ENCODE results near the gene GFER.
A peak's percentile ranks its signal among the peaks of the same experiment; 100 is the strongest.

GFER gene

DNA sequence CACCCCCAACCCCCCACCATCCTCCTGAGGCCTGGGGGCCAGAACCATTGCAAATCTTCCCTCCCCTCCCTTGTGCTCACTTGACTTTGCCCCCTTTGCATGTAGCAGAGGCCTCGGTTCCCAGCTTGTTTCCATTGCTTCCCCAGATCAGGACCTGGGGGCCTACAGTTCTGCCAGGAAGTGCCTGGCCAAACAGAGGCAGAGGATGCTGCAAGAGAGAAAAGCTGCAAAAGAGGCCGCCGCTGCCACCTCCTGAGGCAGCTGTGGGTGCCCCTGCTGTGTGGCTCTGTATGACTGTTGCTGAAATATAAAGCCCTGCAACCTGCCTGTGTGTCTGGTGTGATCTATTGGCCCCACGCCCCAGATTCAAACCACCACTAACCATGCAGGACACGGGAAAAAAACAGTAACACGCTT, 22.3 kb upstream of the GFER start:
- TF ChIP-seq, protein P1, sequence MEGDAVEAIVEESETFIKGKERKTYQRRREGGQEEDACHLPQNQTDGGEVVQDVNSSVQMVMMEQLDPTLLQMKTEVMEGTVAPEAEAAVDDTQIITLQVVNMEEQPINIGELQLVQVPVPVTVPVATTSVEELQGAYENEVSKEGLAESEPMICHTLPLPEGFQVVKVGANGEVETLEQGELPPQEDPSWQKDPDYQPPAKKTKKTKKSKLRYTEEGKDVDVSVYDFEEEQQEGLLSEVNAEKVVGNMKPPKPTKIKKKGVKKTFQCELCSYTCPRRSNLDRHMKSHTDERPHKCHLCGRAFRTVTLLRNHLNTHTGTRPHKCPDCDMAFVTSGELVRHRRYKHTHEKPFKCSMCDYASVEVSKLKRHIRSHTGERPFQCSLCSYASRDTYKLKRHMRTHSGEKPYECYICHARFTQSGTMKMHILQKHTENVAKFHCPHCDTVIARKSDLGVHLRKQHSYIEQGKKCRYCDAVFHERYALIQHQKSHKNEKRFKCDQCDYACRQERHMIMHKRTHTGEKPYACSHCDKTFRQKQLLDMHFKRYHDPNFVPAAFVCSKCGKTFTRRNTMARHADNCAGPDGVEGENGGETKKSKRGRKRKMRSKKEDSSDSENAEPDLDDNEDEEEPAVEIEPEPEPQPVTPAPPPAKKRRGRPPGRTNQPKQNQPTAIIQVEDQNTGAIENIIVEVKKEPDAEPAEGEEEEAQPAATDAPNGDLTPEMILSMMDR (IDR thresholded peaks at IDR 0.05), result no peak

DNA sequence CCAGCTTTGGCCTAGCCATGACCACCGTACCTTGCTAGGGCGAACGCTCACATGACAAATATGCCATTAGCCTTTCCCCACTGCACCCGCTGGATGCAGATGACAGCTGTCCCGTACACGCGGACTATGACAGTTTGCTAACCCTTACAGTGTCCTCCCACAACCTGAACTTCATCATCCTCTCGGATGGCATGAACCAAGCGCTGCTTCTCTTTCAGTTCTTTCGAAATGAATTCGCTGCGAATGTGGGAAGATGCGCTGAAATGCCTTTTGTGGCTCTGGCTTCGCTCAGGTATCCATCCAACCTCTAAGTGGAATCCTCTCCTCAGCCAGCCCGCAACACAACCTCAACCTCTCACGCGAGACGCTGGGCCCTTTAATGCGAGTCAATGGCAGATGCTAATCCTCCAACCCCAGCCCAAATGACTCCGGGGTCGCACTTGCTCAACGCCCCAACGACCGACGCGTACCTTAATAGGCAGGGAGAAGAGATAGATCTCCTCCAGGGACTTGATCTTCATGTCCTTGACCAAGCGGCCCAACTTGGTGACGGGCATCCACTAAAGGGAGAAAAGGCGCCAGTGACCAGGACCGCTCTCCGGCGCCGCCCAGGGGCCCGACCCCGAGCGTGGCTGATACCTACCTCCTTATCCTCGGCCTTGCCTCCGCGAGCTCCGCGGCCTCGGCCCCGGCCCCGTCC, 20.0 kb upstream of the GFER start:
- TF ChIP-seq, protein P1 (IDR thresholded peaks at IDR 0.05), result 0 out of 2 replicates have a peak, but pooled peaks have one; percentile 35

DNA sequence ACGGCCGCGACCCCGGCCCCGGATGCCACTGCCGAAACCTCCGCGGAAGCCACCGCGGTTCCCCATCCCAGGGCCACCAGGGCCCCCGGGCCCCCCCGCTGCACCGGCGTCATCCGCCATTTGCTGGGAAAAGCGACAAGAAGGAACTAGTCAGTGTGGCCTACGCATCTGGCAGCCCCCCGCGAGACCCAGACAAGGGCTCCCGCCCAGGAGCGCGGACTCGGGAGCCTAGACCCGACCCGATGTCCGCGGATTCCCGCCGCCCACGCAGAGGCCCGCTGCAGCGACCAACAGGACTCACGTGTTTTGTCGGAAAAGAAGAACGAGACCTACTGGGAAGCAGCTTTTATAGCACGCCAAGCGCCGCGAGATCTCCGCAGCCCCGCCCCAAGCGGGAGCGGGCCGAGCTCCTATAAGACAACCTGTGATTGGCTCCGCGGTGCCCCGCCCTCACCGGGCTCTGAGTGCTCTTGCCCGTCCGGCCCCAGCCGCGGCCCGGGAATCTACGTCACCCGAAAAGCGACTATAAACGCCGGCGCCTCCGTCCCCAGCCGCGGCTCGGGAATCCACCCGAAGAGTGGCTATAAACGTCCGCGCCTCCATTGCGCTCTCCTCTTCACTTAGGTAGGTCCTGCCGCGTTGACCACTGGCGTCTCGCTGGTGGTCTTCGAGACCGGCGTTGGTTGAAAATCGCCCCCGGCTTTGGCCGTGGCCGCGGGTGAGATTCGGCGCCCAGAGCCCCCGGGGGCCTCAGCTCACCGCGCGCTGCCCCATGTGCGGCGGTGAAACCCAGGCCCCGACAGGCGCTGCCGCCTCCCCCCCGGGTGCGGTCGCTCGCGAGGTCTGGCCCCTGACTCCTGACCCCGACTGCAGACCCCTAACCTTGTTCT, 19.2 kb upstream of the GFER start, which contains the start of gene RPS2:
Gene RPS2 (minus strand): TSS at position 321 of the 890 bp plus-strand sequence. CDS start 201 bp downstream, at position 120.
- TF ChIP-seq, protein P1 (IDR thresholded peaks at IDR 0.05), result 0 out of 2 replicates have a peak, but pooled peaks have one; percentile 2

DNA sequence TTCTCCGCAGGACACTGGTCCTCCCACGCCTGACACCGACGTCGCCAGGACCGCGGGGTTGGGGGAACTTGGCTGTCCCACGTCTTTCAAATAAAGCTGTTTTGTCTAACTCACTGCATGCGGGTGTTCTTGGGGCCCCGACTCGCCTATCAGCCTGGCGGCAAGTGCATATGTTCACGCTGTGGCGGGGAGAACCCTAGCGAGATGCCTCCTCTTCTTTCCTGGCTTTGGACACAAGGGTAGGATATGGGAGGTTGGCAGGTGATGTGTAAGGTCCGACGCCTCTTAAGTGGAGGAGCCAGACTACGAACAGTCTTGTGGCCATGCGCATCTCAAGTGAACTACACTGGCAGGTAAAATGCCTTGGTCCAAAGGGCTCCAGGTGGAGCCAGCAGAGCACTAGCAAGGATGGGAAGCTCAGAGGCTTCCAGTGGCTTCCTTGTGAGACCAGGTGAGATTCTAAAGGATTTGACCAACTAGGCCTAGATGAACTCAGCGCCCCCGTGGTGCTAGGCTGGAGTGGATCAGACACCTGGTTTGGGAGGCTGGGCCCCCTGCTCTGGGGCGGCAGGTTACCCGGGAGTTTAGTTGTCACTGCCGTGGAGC, 18.5 kb upstream of the GFER start:
- TF ChIP-seq, protein P1 (IDR thresholded peaks at IDR 0.05), result no peak

DNA sequence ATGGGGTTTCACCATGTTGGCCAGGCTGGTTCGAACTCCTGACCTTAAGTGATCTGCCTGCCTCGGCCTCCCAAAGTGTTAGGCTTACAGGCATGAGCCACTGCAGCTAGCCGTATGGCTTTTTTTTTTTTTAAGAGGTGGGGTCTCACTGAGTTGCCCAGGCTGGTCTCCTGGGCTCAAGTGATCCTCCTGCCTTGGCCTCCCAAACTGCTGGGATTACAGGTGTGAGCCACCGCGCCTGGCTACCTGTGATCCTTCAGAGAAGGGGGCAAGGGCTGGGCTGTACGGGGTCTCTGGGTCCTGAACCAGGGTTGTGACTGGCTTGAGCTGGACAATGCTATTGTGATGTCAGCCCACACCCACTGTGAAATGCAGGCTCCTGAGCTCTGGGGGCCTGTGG, 17.5 kb upstream of the GFER start, which contains the start of gene RNF151:
Gene RNF151 (plus strand): TSS at position 397 of the 400 bp plus-strand sequence. CDS start 26 bp downstream, outside the sequence.
- TF ChIP-seq, protein P1 (IDR thresholded peaks at IDR 0.05), result no peak

DNA sequence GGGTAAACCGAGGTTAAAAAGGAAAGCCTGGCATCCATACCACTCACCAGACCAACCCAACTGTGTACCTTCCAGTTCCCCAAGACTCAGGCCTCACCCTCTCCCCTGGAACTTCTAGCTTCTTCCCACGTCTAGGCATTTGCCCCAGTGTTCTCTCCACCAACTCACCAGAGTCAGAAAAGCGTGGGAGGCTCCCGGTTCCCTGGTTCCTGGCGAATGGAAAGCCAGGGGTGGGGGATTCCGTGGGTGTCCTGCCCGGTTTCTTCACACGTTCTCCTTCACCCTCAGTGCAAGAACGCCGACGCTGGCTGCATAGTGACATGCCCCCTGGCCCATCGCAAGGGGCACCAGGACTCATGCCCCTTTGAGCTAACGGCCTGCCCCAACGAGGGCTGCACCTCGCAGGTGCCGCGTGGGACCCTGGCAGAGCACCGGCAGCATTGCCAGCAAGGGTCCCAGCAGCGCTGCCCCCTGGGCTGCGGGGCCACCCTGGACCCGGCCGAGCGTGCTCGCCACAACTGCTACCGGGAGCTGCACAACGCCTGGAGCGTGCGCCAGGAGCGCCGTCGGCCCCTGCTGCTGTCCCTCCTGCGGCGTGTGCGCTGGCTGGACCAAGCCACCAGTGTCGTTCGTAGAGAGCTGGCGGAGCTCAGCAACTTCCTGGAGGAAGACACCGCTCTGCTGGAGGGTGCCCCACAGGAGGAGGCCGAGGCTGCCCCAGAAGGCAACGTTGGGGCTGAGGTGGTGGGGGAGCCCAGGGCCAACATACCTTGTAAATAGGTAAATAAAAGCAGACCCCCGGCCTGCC, 15.6 kb upstream of the GFER start:
- TF ChIP-seq, protein P1 (IDR thresholded peaks at IDR 0.05), result no peak

Measured in LNCAP (cell line).